D721Med (cell line): ENCODE data around the gene EPHA2.

Experiments
- DNase-seq: peaks from one replicate; pipeline ENCODE4 v3.0.0; 2011; ENCODE audit warnings: low spot score; ENCODE audit not compliant: insufficient read length
- FAIRE-seq: peaks from 2 replicates; lab custom pipeline; 2011; peaks lifted over from hg19 to GRCh38; lab: Jason Lieb, UNC
- CTCF ChIP-seq: IDR thresholded peaks from 2 replicates; pipeline ENCODE4 v1.5.1; 2012; ENCODE audit warnings: mild to moderate bottlenecking, control low read depth; ENCODE audit not compliant: insufficient read depth; ENCODE audit errors: missing control alignments

The EPHA2 gene

GRCh38 chr1:16143005-16143565, 12.8 kb downstream of the EPHA2 start:
- DNase-seq (no peak), FAIRE-seq (no peak)
- no peak for TF ChIP-seq CTCF

GRCh38 chr1:16142383-16142995, 13.4 kb downstream of the EPHA2 start:
- DNase-seq (no peak), FAIRE-seq (no peak)
- TF ChIP-seq CTCF: no peak

- FAIRE-seq: no peak
- DNase-seq: no peak
- TF ChIP-seq CTCF: no peak
These were observed 14.1 kb downstream of the EPHA2 start for GRCh38 chr1:16141573-16142336.

GRCh38 chr1:16140068-16140596, 15.7 kb downstream of the EPHA2 start:
- no peak for TF ChIP-seq CTCF
- no peak for FAIRE-seq

GRCh38 chr1:16139473-16139962, 16.4 kb downstream of the EPHA2 start:
- DNase-seq (no peak), FAIRE-seq (no peak)
- no peak for TF ChIP-seq CTCF

More at GRCh38 chr1:16140068-16140596, 15.7 kb downstream of the EPHA2 start:
- DNase-seq: no peak

GRCh38 chr1:16138772-16139221, 17.1 kb downstream of the EPHA2 start:
- no peak for TF ChIP-seq CTCF
- FAIRE-seq: no peak
- no peak for DNase-seq
